GM18519 (cell line): ENCODE results near the gene CDHR4.
"Not testable (repeated sequence)": the region's sequence is repeated elsewhere in the genome, so short reads cannot be mapped to it uniquely, and the experiment has no call there.

ENCODE experiments used
- ATAC-seq: cut with Tn5 transposase; IDR thresholded peaks from one replicate; pipeline ENCODE4 v1.9.1; 2021; ENCODE audit warnings: mild to moderate bottlenecking, moderate library complexity; ENCODE audit not compliant: unreplicated experiment, low FRiP score

The CDHR4 gene

GRCh38 chr3:49782277-49782676 is 17.4 kb downstream of the CDHR4 start:
- ATAC-seq: not testable (repeated sequence)

DNA sequence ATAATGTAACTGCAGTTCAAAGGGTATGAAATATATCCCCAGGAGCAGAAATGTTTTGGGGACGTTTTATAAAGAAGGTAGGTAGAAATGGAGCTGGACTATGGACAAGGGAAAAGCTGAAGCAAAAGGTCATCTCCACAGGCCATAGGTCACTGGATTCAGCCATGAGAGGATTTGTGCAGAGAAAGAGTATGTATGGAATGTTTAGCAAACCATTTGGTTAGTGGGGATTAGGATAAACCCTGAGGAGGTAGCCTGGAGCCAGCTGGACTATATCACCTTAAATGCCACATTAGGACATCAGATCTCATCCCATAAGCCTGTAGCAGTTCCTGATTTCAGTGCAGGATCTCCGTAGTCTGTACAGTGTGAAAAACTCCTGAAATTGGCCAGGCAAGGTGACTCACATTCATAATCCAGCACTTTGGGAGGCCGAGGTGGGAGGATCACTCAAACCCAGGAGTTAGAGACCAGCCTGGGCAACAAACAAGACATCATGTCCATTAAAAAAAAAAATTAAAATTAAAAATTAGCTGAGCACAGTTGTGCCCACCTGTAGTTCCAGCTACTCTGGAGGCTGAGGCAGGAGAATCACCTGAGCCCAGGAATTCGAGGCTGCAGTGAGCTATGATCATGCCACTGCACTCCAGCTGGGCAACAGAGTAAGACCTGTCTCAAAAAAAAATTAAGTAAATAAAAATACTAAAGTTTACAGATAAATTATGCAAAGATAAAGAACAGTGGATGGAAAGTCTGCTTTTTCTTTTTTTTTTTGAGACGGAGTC is 18.1 kb downstream of the CDHR4 start:
- no peak for ATAC-seq

- ATAC-seq: not testable (repeated sequence)
Measured at GRCh38 chr3:49780975-49781365, 18.7 kb downstream of the CDHR4 start.

- ATAC-seq: no peak
Measured at GRCh38 chr3:49780080-49780974, 19.3 kb downstream of the CDHR4 start.

DNA sequence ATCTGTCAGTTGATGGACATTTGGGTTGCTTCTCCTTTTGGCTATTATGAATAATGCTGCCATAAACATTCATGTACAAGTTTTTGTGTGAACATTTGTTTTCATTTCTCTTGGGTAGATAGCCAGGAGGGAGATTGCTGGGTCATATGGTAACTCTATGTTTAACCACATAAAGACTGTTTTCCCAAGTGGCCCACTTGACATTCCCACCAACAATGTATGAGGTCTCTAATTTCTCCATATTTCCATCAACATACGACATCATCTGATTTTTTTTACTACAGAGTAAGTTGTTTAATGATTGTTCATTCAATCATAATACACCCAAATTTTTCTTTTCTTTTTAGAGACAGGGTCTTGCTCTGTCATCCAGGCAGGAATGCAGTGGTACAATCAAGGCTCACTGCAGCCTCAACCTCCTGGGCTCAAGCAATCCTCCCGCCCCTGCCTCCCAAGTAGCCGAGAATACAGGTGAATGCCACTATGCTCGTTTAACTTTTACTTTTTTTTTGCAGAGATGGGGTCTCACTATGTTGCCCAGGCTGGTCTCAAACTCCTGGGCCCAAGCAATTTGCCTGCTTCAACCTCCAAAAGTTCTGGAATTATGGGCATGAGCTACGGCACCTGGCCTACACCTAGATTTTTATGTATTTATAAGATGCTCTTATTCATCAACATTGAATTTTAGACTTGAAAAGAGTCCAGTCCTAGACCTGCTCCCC is 20.2 kb downstream of the CDHR4 start:
- no peak for ATAC-seq

- ATAC-seq: not testable (repeated sequence)
Measured at GRCh38 chr3:49776101-49776500, 23.6 kb downstream of the CDHR4 start.

GRCh38 chr3:49775538-49775937 is 24.1 kb downstream of the CDHR4 start:
- no peak for ATAC-seq

GRCh38 chr3:49772703-49773102 is 27.0 kb downstream of the CDHR4 start:
- ATAC-seq: no peak

DNA sequence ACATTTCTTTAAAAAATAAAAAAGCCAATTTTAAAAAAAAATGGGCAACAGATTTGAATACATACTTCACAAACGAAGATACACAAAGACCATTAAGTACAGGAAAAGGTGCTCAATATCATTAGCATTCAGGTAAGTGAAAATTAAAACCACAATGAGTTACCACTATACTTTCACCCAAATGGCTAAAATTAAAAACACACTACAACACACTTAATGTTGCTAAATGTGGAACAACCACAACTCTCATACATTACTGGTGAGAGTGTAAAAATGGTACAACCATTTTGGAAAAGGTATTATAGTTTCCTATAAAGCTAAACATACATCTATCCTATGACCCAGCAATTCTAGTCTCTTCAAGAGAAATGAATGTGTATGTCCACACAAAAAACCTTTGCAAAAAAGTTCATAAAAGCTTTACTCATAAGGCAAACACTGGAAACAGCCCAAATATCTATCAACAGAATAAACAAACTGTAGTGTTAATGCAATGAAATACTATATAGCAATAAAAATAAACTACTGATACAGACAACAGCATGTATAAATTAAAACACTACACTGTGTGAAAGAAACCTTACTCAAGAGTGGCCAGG is 28.2 kb downstream of the CDHR4 start:
- no peak for ATAC-seq

DNA sequence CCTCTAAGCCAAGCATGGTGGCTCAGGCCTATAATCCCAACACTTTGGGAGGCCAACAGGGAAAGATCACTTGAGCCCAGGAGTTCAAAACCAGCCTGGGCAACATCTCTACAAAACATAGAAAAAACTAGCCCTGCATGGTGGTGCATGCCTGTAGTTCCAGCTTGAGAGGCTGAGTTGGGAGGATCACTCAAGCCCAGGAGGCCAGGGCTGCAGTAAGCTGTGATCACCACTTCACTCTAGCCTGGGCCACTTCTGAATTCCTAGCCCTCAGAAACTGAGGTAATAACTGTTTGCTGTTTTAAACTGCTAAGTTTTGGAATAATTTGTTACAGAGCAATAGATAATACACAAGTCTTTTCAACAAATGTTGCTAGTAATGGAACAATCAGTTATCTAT is 29.7 kb downstream of the CDHR4 start:
- no peak for ATAC-seq

- no peak for ATAC-seq
Measured at GRCh38 chr3:49769286-49769915, 30.3 kb downstream of the CDHR4 start.

- no peak for ATAC-seq
Measured at GRCh38 chr3:49763981-49764380, 35.7 kb downstream of the CDHR4 start.

DNA sequence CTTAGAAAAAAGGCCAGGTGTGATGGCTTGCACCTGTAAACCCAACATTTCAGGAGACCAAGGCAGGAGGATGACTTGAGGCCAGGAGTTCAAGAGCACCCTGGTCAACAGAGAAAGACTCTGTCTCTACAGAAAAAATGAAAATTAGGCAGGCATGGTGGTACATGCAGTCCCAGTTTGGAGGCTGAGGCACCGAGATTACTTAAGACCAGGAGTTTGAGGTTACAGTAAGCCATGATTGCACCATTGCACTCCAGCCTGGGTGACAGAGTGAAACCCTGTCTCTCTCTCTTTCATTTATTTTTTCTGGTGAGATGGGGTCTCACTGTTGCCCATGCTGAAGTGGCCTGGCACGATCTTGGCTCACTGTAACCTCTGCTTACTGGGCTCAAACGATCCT is 38.0 kb downstream of the CDHR4 start:
- ATAC-seq: no peak

GRCh38 chr3:49759226-49759625 is 40.4 kb downstream of the CDHR4 start:
- ATAC-seq: no peak

DNA sequence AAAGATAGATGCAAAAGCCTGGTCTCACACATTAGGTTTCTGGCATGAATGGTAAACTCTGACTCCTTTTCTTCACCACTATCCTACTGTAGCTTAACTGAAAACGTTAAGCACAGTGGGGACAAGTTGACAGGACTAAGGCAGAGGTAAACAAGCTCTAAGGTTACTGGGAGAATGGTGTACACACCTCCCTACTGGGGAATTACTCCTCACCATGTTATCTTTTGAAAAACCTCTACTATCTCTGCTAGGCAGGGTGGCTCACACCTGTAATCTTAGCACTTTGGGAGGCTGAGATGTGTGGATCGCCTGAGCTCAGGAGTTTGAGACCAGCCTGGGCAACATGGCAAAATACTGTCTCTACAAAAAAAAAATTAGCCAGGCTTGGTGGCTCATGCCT is 42.5 kb downstream of the CDHR4 start:
- no peak for ATAC-seq

GRCh38 chr3:49756036-49756435 is 43.6 kb downstream of the CDHR4 start:
- ATAC-seq: no peak

DNA sequence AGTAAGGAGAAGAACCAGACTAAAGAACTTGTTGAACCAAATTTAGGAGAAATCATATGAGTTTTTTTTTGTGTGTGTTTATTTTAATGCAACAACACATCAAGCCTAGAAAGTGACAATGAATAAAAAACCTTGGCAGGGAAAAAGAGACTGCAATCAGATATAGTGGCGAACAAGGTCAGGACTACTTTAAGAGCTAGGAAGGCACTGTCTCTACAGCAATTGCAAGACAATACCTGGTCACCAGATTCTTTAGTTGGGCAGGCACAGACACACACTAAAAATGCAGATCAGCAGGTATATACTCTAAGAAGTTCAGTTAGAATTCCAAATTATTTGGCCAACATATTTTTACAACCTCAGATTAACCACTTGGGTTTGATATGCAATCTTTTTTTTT is 45.1 kb downstream of the CDHR4 start:
- no peak for ATAC-seq

- no peak for ATAC-seq
Measured at GRCh38 chr3:49751501-49751900, 48.2 kb downstream of the CDHR4 start.

DNA sequence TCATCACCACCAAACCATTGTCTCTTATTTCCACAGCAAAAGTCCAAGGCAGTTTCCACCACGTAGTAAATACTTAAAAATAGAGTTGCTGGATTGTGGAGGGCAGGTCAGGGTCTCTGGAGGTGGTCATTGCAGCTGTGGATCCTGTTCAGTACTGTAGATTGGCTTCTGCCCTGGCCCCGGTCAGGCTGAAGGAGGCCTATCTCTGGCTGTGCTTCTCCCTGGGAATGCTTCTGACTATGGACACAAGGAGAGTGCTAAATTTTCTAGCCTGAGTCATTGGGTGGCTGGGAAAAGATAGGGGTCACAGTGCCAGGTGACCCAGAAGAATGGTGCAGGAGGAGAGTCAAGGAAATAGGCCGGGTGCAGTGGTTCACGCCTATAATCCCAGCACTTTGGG is 49.6 kb downstream of the CDHR4 start:
- no peak for ATAC-seq

GRCh38 chr3:49748874-49749273 is 50.8 kb downstream of the CDHR4 start:
- ATAC-seq: not testable (repeated sequence)
